Astrocyte (in vitro differentiated cells and primary cell): ENCODE data around the gene ADIG.

Source experiments
- CTCF ChIP-seq: IDR thresholded peaks from 2 replicates; pipeline ENCODE4 v1.5.1; 2011; ENCODE audit warnings: low read depth, mild to moderate bottlenecking, inconsistent platforms, low read length, moderate library complexity; ENCODE audit not compliant: insufficient read depth
- EZH2 ChIP-seq: IDR thresholded peaks from 2 replicates; pipeline ENCODE4 v1.6.1; 2012; ENCODE audit warnings: mild to moderate bottlenecking, low read length, inconsistent platforms; ENCODE audit not compliant: insufficient read depth

- TF ChIP-seq EZH2: no peak
- TF ChIP-seq CTCF: no peak
Observed at GRCh38 chr20:38631155-38632022, 50.4 kb downstream of the ADIG start.
